HepG2 (cell line): ENCODE measurements around the gene OR1I1. TPM values are rescaled to one million over a fixed set of nuclear protein-coding genes. Genes with fewer than 3 reads are reported as not detected.

Source experiments
- ATAC-seq: fragments of 200-7000 bp; cut with Tn5 transposase; 3 replicates; pipeline ENCODE4 v1.9.1; 2020; ENCODE audit warnings: mild to moderate bottlenecking, moderate library complexity
- BruUV-seq: library from RNA; stranded (reverse); fragments of 400-500 nt; replicated peaks from 2 replicates; lab custom pipeline; 2021; lab: Mats Ljungman, UMichigan
- CTCF ChIA-PET: fragments of 300-600 bp; formaldehyde crosslinking; extraction: SDS; loops from one replicate; lab custom pipeline; 2021; ENCODE audit warnings: low total read pairs, inconsistent platforms, low intra/inter-chr PET ratio; lab: Yijun Ruan, JAX
- POLR2A ChIA-PET: fragments of 350-600 bp; sonication (Branson Sonifier 250); formaldehyde crosslinking; loops from one replicate; lab custom pipeline; 2020; ENCODE audit warnings: antibody characterized with exemption, inconsistent platforms; lab: Yijun Ruan, JAX
- DNase-seq: peaks from one replicate; pipeline ENCODE4 v3.0.0-alpha.2; 2015; ENCODE audit warnings: low spot score
- FAIRE-seq: peaks from 3 replicates; lab custom pipeline; 2011; peaks lifted over from hg19 to GRCh38; lab: Jason Lieb, UNC
- H2AFZ ChIP-seq: one replicate; pipeline ENCODE4 v1.6.1; 2011; ENCODE audit warnings: low read length, inconsistent platforms
- H3K27ac ChIP-seq: fragments of 300-600 bp; 3 replicates; pipeline ENCODE4 v1.8.0; 2011; ENCODE audit warnings: mixed run types, mild to moderate bottlenecking, mixed read lengths, low read length, inconsistent platforms; ENCODE audit not compliant: insufficient read depth; ENCODE audit errors: extremely low read length
- H3K27me3 ChIP-seq, 2 experiments: fragments of 200-600 bp in 1 of 2; 2 replicates in 1 of 2; 3 replicates in 1 of 2; pipeline versions ENCODE4 v1.6.0 to v1.8.0; 2011; ENCODE audit warnings: low read length in 2 of 2, mild to moderate bottlenecking in 2 of 2, moderate library complexity in 2 of 2, inconsistent platforms in 1 of 2; ENCODE audit not compliant: insufficient read depth in 2 of 2, control insufficient read depth in 1 of 2
- H3K36me3 ChIP-seq, 2 experiments: fragments of 200-600 bp in 1 of 2; replicated peaks in 1 of 2; 2 replicates in 1 of 2; 3 replicates in 1 of 2; pipeline versions ENCODE4 v1.5.1 to v1.8.0; 2011; ENCODE audit warnings: low read length in 2 of 2, inconsistent platforms in 1 of 2; ENCODE audit not compliant: insufficient read depth in 2 of 2, control insufficient read depth in 1 of 2
- H3K4me1 ChIP-seq: 2 replicates; pipeline ENCODE4 v1.5.1; 2012; ENCODE audit warnings: low read length, inconsistent platforms; ENCODE audit not compliant: insufficient read depth
- H3K4me2 ChIP-seq: 2 replicates; pipeline ENCODE4 v1.6.0; 2011; ENCODE audit warnings: low read depth, low read length, inconsistent platforms
- H3K4me3 ChIP-seq, 3 experiments: fragments of 200-600 bp in 1 of 3; sonication (generic), shearing (Covaris generic) in 1 of 3; replicated peaks in 1 of 3; 2 replicates each; pipeline ENCODE4 v1.5.1; 2011 to 2016; ENCODE audit warnings: low read length in 3 of 3, inconsistent platforms in 2 of 3, low read depth in 2 of 3, mild to moderate bottlenecking in 2 of 3, control low read depth in 1 of 3, mixed read lengths in 1 of 3; ENCODE audit not compliant: insufficient read depth in 1 of 3
- H3K79me2 ChIP-seq: one replicate; pipeline ENCODE4 v1.6.1; 2011; ENCODE audit warnings: low read length, inconsistent platforms; ENCODE audit not compliant: insufficient read depth
- H3K9ac ChIP-seq: 2 replicates; pipeline ENCODE4 v1.6.0; 2011; ENCODE audit warnings: mild to moderate bottlenecking, low read depth, low read length, inconsistent platforms; ENCODE audit not compliant: insufficient read depth
- H3K9me3 ChIP-seq: 2 replicates; pipeline ENCODE4 v1.5.1; 2012; ENCODE audit warnings: mild to moderate bottlenecking, low read length
- H4K20me1 ChIP-seq: 2 replicates; pipeline ENCODE4 v1.6.0; 2011; ENCODE audit warnings: inconsistent platforms, mild to moderate bottlenecking, low read length, moderate library complexity; ENCODE audit not compliant: insufficient read depth
- AGO2 ChIP-seq: fragments of 200-400 bp; formaldehyde crosslinking; optimal IDR thresholded peaks from 2 replicates; pipeline ENCODE3; 2017; ENCODE audit warnings: mild to moderate bottlenecking, low read depth, low read length, moderate library complexity
- MED13 ChIP-seq: sonication (generic); formaldehyde crosslinking; IDR thresholded peaks from 2 replicates; pipeline ENCODE4 v1.5.0; 2020; ENCODE audit warnings: missing genetic modification reagents
- RBFOX2 ChIP-seq: fragments of 200-400 bp; formaldehyde crosslinking; IDR thresholded peaks from 2 replicates; pipeline ENCODE4 v1.6.1; 2017; ENCODE audit warnings: low read depth, mild to moderate bottlenecking, low read length
- SPEN ChIP-seq: sonication (generic); formaldehyde crosslinking; IDR thresholded peaks from 2 replicates; pipeline ENCODE4 v1.5.1; 2020; ENCODE audit warnings: low read depth, mild to moderate bottlenecking, missing genetic modification reagents
- ZBTB1 ChIP-seq: sonication (generic); formaldehyde crosslinking; IDR thresholded peaks from 2 replicates; pipeline ENCODE4 v1.4.0; 2020; ENCODE audit warnings: missing genetic modification reagents, borderline replicate concordance
- WGBS: methylation state at CpG from one replicate; pipeline ENCODE4 v1.1.6; 2017; ENCODE audit warnings: low lambda C conversion rate; 5-methylcytosine and 5-hydroxymethylcytosine counted together
- in situ Hi-C: cut with HindIII; loops from 2 replicates; pipeline ENCODE4 v1.10.0; 2017; ENCODE audit warnings: low pct_unique_long_range_greater_than_20kb; ENCODE audit not compliant: extremely low pct_ligation_motif_present
- intact Hi-C: fragments of 100-400 bp; cut with micrococcal nuclease; formaldehyde crosslinking; loops from one replicate; pipeline ENCODE4 v1.10.0; 2022; ENCODE audit not compliant: unreplicated experiment
- polyA plus RNA-seq, 8 experiments: library from polyadenylated mRNA; depleted of rRNA in 3 of 8; stranded (reverse) in 7 of 8; unstranded in 1 of 8; fragments of >200 nt; fragmentation: Illumina TruSeq in 4 of 8; extraction: Trizol in 4 of 8; gene quantifications; 2 replicates each; pipeline versions ENCODE4 v1.2.1 to v1.2.3, GENCODE V29; 2011 to 2016; ENCODE audit warnings: low read depth in 4 of 8, missing spikeins in 1 of 8, mixed read lengths in 1 of 8; ENCODE audit not compliant: insufficient read depth in 1 of 8
- total RNA-seq, 5 experiments: library from RNA; depleted of rRNA; stranded (reverse); fragments of >200 nt; fragmentation: Illumina TruSeq; extraction: Trizol; gene quantifications; 2 replicates each; pipeline ENCODE4 v1.2.3, GENCODE V29; 2016; ENCODE audit warnings: low read depth in 1 of 5
- TF ChIP-seq, protein P1 (sequence below): sonication (generic); formaldehyde crosslinking; IDR thresholded peaks from 2 replicates; pipeline ENCODE4 v1.4.0; 2020; ENCODE audit warnings: missing genetic modification reagents

The OR1I1 gene
- total and polyA plus RNA-seq, 2 of the 13 experiments (the other 11 are each of a cell fraction or from before 2014, with no cell fraction given) = not detected

GRCh38 chr19:15109768-15110417 lies 27.9 kb downstream of the OR1I1 start:
- Histone ChIP-seq H3K4me2 (no peak overlapping the region), H3K4me1 (peaks cover 18% of the 10 kb centered on the region), H2AFZ (no peak overlapping the region), H3K9ac (no peak overlapping the region), H3K27me3 (no peaks in the 10 kb centered on the region), H4K20me1 (no peaks in the 10 kb centered on the region), H3K9me3 (no peaks in the 10 kb centered on the region), H3K36me3 (peaks cover 13 to 33% of the 10 kb centered on the region in 2 experiments), H3K79me2 (peaks cover 7% of the 10 kb centered on the region), H3K27ac (no peak overlapping the region), H3K4me3 (no peak overlapping the region)
- ATAC-seq = no peak
- BruUV-seq = no TSS peak
- in situ Hi-C loops (no loop called here), intact Hi-C loops (no loop called here)
- 96% methylated on average over 9 of the region's 49 CpGs for WGBS
- TF ChIP-seq RBFOX2 = peak; percentile 58
- TF ChIP-seq, protein P1, sequence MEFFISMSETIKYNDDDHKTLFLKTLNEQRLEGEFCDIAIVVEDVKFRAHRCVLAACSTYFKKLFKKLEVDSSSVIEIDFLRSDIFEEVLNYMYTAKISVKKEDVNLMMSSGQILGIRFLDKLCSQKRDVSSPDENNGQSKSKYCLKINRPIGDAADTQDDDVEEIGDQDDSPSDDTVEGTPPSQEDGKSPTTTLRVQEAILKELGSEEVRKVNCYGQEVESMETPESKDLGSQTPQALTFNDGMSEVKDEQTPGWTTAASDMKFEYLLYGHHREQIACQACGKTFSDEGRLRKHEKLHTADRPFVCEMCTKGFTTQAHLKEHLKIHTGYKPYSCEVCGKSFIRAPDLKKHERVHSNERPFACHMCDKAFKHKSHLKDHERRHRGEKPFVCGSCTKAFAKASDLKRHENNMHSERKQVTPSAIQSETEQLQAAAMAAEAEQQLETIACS (CRISPR knock-in tag) = no peak
- DNase-seq = no peak
- no peak for FAIRE-seq
- ChIA-PET CTCF (no interaction called here), POLR2A (interaction anchor here (2.4 kb wide), 1 partner anchor 15 kb away, joined by 13 read pairs; a partner anchor contains a TSS)

DNA sequence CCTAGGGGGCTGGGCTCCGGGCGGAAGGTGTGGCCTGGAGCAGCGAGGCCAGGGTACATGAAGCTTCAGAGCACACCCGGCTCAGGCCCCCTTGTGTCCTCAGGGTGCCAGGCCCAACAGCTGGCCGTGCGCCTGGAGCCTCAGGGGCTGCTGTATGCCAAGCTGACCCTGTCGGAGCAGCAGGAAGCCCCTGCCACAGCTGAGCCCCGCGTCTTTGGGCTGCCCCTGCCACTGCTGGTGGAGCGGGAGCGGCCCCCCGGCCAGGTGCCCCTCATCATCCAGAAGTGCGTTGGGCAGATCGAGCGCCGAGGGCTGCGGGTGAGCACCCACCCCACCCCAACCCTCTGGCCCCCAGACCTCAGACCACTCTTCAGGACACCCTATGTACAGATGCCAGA lies 28.4 kb downstream of the OR1I1 start:
- no peaks in the 10 kb centered on the region for H4K20me1 ChIP-seq
- in situ Hi-C loops = no loop called here
- no peak overlapping the region for H3K4me2 ChIP-seq
- ATAC-seq = no peak
- no peaks in the 10 kb centered on the region for H3K9me3 ChIP-seq
- no peak for FAIRE-seq
- H3K9ac ChIP-seq = no peak overlapping the region
- 0 out of 2 replicates have a peak, but pooled peaks have one; percentile 32 for TF ChIP-seq RBFOX2
- TF ChIP-seq SPEN (CRISPR knock-in tag) = no peak
- peak; percentile 19 for TF ChIP-seq AGO2
- TF ChIP-seq ZBTB1 (CRISPR knock-in tag) = no peak
- TF ChIP-seq MED13 = no peak
- ChIA-PET CTCF (no interaction called here), POLR2A (no interaction called here)
- H2AFZ ChIP-seq = no peak overlapping the region
- H3K27ac ChIP-seq = no peak overlapping the region
- no peaks in the 10 kb centered on the region for H3K27me3 ChIP-seq
- no CpG with 5 or more reads among the region's 17 CpGs for WGBS
- no peak overlapping the region for H3K4me3 ChIP-seq
- peaks cover 7% of the 10 kb centered on the region for H3K79me2 ChIP-seq
- peaks cover 18% of the 10 kb centered on the region for H3K4me1 ChIP-seq
- peaks cover 15 to 35% of the 10 kb centered on the region in 2 experiments for H3K36me3 ChIP-seq
- DNase-seq = no peak
- no TSS peak for BruUV-seq
- intact Hi-C loops = no loop called here
